NCI-H1417 treated with DMSO at 0.1 percent for 48 hours (cell line): ENCODE data around the gene SYPL2.
A peak's percentile ranks its signal among the peaks of the same experiment; 100 is the strongest.
"Not testable (repeated sequence)": the region's sequence is repeated elsewhere in the genome, so short reads cannot be mapped to it uniquely, and the experiment has no call there.

Experiments
- DNase-seq: peaks from one replicate; lab custom pipeline; 2025; lab: John Stamatoyannopoulos, UW

The SYPL2 gene

GRCh38 chr1:109466452-109467300 is at the start of gene SYPL2:
TSS of gene SYPL2 (plus strand) at chr1:109466546. CDS start at chr1:109466844, 298 bp downstream.
- DNase-seq, result no peak

- DNase-seq, result no peak
Observed at GRCh38 chr1:109423498-109423897, 42.8 kb upstream of the SYPL2 start.

- DNase-seq, result no peak
Observed at GRCh38 chr1:109425391-109426280, 40.7 kb upstream of the SYPL2 start.

- peak; percentile 89 for DNase-seq
Observed at GRCh38 chr1:109426281-109427170, 39.8 kb upstream of the SYPL2 start, which contains the start of gene PSMA5. TSS of gene PSMA5 (minus strand) at chr1:109426448. CDS start at chr1:109426330, 118 bp downstream.

- DNase-seq, result no peak
Observed at GRCh38 chr1:109427171-109427467, 39.2 kb upstream of the SYPL2 start.

GRCh38 chr1:109432336-109432735 is 34.0 kb upstream of the SYPL2 start:
- DNase-seq, result no peak

GRCh38 chr1:109433322-109433721 is 33.0 kb upstream of the SYPL2 start:
- DNase-seq, result no peak

GRCh38 chr1:109434484-109434883 is 31.9 kb upstream of the SYPL2 start:
- no peak for DNase-seq

GRCh38 chr1:109438798-109439297 is 27.5 kb upstream of the SYPL2 start:
- no peak for DNase-seq

GRCh38 chr1:109441069-109441468 is 25.3 kb upstream of the SYPL2 start:
- no peak for DNase-seq

GRCh38 chr1:109443476-109443875 is 22.9 kb upstream of the SYPL2 start:
- DNase-seq, result no peak

GRCh38 chr1:109444346-109444745 is 22.0 kb upstream of the SYPL2 start:
- DNase-seq, result no peak

- DNase-seq, result not testable (repeated sequence)
Observed at GRCh38 chr1:109445949-109446695, 20.2 kb upstream of the SYPL2 start.

- DNase-seq, result no peak
Observed at GRCh38 chr1:109447524-109447923, 18.8 kb upstream of the SYPL2 start.

- DNase-seq, result no peak
Observed at GRCh38 chr1:109454497-109455133, 11.7 kb upstream of the SYPL2 start.

GRCh38 chr1:109457819-109458218 is 8.5 kb upstream of the SYPL2 start:
- no peak for DNase-seq

- no peak for DNase-seq
Observed at GRCh38 chr1:109466125-109466451, 258 bp upstream of the SYPL2 start.

- DNase-seq, result no peak
Observed at GRCh38 chr1:109467301-109467777, 993 bp downstream of the SYPL2 start.

GRCh38 chr1:109468061-109468460 is 1.7 kb downstream of the SYPL2 start:
- DNase-seq, result no peak

GRCh38 chr1:109468903-109469302 is 2.6 kb downstream of the SYPL2 start:
- no peak for DNase-seq

GRCh38 chr1:109470245-109470644 is 3.9 kb downstream of the SYPL2 start:
- no peak for DNase-seq
